Effector memory CD4-positive, alpha-beta T cell (primary cell): ENCODE data around the gene IL1RL1.

Experiments used
- DNase-seq, 3 donors: peaks; one replicate each; pipeline ENCODE4 v3.0.0-alpha.2; 2020
- H3K27ac ChIP-seq: 2 replicates; pipeline ENCODE4 v1.7.0; 2013; ENCODE audit warnings: mild to moderate bottlenecking, low read length, moderate library complexity; ENCODE audit not compliant: insufficient read depth, poor library complexity, severe bottlenecking
- H3K27me3 ChIP-seq: replicated peaks from 2 replicates; pipeline ENCODE4 v1.7.0; 2013; ENCODE audit warnings: mild to moderate bottlenecking, low read length; ENCODE audit not compliant: insufficient read depth, control insufficient read depth, poor library complexity, severe bottlenecking
- H3K36me3 ChIP-seq: 2 replicates; pipeline ENCODE4 v1.7.0; 2013; ENCODE audit warnings: mild to moderate bottlenecking, low read length, moderate library complexity; ENCODE audit not compliant: control insufficient read depth, insufficient read depth
- H3K4me1 ChIP-seq: 2 replicates; pipeline ENCODE4 v1.7.0; 2013; ENCODE audit warnings: low read length, mild to moderate bottlenecking; ENCODE audit not compliant: control insufficient read depth, insufficient read depth, poor library complexity, severe bottlenecking
- H3K4me3 ChIP-seq: 2 replicates; pipeline ENCODE4 v1.7.0; 2013; ENCODE audit warnings: low read length, low read depth, mild to moderate bottlenecking; ENCODE audit not compliant: insufficient read depth, poor library complexity, severe bottlenecking
- H3K9me3 ChIP-seq: 2 replicates; pipeline ENCODE4 v1.7.0; 2013; ENCODE audit warnings: mild to moderate bottlenecking, low read length, moderate library complexity; ENCODE audit not compliant: control insufficient read depth

The IL1RL1 gene

DNA sequence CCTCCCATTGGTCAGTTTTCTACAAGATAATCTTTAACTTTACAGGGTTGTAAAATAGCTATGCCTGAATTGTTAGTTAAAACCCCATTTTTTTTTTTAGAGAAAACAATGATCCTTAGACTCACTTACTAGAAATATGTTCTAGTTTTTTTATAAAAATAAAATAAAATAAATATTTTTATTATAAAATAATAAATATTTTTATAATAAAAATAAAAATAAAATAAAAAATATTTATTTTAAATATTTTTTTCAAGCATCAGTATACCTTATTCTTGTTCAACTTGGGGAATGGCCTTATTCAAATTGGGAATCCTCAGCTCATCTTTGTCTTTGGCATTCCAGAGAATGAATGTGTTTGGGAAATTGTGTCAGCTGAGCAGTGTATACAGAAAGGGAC lies 20.8 kb upstream of the IL1RL1 start:
- Histone ChIP-seq H3K27me3 (no peaks in the 10 kb centered on the region), H3K27ac (no peak overlapping the region), H3K4me3 (no peak overlapping the region), H3K4me1 (no peaks in the 10 kb centered on the region), H3K36me3 (no peaks in the 10 kb centered on the region), H3K9me3 (no peaks in the 10 kb centered on the region)
- no peak for DNase-seq

DNA sequence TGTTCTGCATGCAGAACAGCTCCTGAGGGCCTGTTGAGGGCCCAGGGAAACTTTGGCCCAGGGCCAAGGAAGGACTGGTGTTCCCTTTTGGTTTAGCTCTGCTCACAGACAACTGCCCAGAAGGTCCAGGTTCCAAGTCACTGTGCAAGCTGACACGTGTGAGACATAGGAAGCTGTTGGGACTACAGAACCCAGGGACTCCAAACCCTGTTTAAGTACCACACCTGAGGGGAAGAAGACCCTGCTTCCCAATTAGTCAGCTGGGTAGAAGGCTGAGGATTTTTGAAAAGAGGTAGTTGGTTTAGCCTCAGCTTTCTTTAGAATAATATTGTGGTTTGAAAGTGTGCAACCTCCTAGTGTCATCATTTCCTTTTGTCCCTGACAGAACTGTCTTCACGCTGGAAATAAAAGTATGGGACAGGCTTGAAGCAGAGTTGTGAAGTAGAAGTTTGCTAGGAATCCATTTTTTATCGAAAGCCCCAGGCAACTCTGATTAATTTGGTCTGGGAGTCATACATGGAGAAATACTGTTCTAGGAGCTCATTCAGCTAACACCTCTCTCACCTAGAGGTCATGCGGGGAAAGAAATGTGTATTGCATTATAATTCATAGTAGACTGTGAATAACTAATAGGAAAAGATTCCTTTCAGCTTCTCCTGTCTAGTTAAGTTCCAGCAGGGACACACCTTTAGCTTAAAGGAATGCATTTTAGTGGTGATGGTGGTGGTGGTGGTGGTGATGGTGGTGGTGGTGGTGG lies 19.9 kb upstream of the IL1RL1 start:
- no peaks in the 10 kb centered on the region for H3K36me3 ChIP-seq
- H3K27me3 ChIP-seq: no peaks in the 10 kb centered on the region
- no peaks in the 10 kb centered on the region for H3K4me1 ChIP-seq
- no peak overlapping the region for H3K4me3 ChIP-seq
- DNase-seq: no peak
- no peaks in the 10 kb centered on the region for H3K9me3 ChIP-seq
- H3K27ac ChIP-seq: no peak overlapping the region

GRCh38 chr2:102294802-102295489 lies 16.4 kb upstream of the IL1RL1 start:
- Histone ChIP-seq H3K9me3 (no peaks in the 10 kb centered on the region), H3K27me3 (no peaks in the 10 kb centered on the region), H3K4me1 (no peaks in the 10 kb centered on the region), H3K36me3 (no peaks in the 10 kb centered on the region), H3K4me3 (no peak overlapping the region), H3K27ac (no peak overlapping the region)
- DNase-seq: no peak

GRCh38 chr2:102295566-102295965 lies 15.8 kb upstream of the IL1RL1 start:
- Histone ChIP-seq H3K27me3 (no peaks in the 10 kb centered on the region), H3K4me3 (no peak overlapping the region), H3K4me1 (no peaks in the 10 kb centered on the region), H3K27ac (no peak overlapping the region), H3K9me3 (no peaks in the 10 kb centered on the region), H3K36me3 (no peaks in the 10 kb centered on the region)
- DNase-seq: no peak

DNA sequence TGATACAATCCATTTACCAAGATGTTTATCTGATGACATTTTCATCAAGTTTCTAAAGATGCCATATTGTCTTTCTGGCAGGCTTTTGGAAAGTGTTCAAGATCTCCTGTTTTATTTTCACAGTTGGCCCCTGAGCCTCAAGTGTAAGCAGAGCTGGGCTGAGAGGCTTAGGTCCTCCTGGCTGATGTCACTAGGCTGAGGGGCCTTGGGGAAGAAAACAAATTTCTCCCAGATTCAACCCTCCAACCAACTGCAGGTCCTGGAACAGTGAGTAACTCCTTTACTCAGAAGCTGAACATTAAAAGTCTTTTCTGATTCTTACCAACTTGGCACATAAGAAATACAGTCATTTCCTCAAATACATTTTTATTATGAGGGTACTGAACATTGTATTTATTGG lies 14.9 kb upstream of the IL1RL1 start:
- Histone ChIP-seq H3K27ac (no peak overlapping the region), H3K27me3 (no peaks in the 10 kb centered on the region), H3K4me3 (no peak overlapping the region), H3K36me3 (no peaks in the 10 kb centered on the region), H3K9me3 (no peaks in the 10 kb centered on the region), H3K4me1 (no peaks in the 10 kb centered on the region)
- no peak for DNase-seq

GRCh38 chr2:102297891-102298290 lies 13.5 kb upstream of the IL1RL1 start:
- DNase-seq: no peak
- H3K9me3 ChIP-seq: no peaks in the 10 kb centered on the region
- no peak overlapping the region for H3K4me3 ChIP-seq
- H3K4me1 ChIP-seq: peaks cover 3% of the 10 kb centered on the region
- H3K27me3 ChIP-seq: no peaks in the 10 kb centered on the region
- no peaks in the 10 kb centered on the region for H3K36me3 ChIP-seq
- no peak overlapping the region for H3K27ac ChIP-seq

GRCh38 chr2:102301867-102302362 lies 9.4 kb upstream of the IL1RL1 start:
- H3K4me3 ChIP-seq: no peak overlapping the region
- no peaks in the 10 kb centered on the region for H3K9me3 ChIP-seq
- no peaks in the 10 kb centered on the region for H3K27me3 ChIP-seq
- no peaks in the 10 kb centered on the region for H3K36me3 ChIP-seq
- H3K4me1 ChIP-seq: peaks cover 3% of the 10 kb centered on the region
- DNase-seq: peak in 2 of 3 donors; percentile 6 to 23
- no peak overlapping the region for H3K27ac ChIP-seq

GRCh38 chr2:102302458-102302857 lies 8.9 kb upstream of the IL1RL1 start:
- Histone ChIP-seq H3K4me3 (no peak overlapping the region), H3K4me1 (peaks cover 3% of the 10 kb centered on the region), H3K27me3 (no peaks in the 10 kb centered on the region), H3K9me3 (no peaks in the 10 kb centered on the region), H3K27ac (no peak overlapping the region), H3K36me3 (no peaks in the 10 kb centered on the region)
- no peak for DNase-seq

- H3K9me3 ChIP-seq: no peaks in the 10 kb centered on the region
- no peaks in the 10 kb centered on the region for H3K27me3 ChIP-seq
Observed at GRCh38 chr2:102303589-102303988, 7.8 kb upstream of the IL1RL1 start.

GRCh38 chr2:102304268-102304667 lies 7.1 kb upstream of the IL1RL1 start:
- Histone ChIP-seq H3K4me1 (peaks cover 3% of the 10 kb centered on the region), H3K36me3 (no peaks in the 10 kb centered on the region), H3K27ac (no peak overlapping the region), H3K4me3 (no peak overlapping the region), H3K9me3 (no peaks in the 10 kb centered on the region), H3K27me3 (no peaks in the 10 kb centered on the region)
- DNase-seq: no peak

More at GRCh38 chr2:102303589-102303988, 7.8 kb upstream of the IL1RL1 start:
- H3K36me3 ChIP-seq: no peaks in the 10 kb centered on the region
- no peak for DNase-seq
- H3K4me1 ChIP-seq: peaks cover 3% of the 10 kb centered on the region
- no peak overlapping the region for H3K4me3 ChIP-seq
- H3K27ac ChIP-seq: no peak overlapping the region
